Uterus (tissue), 2 donors: ENCODE measurements around the gene PARP14.

Experiments
- POLR2A ChIP-seq, 2 donors: fragments of 450-650 bp; IDR thresholded peaks; one replicate each; pipeline ENCODE4 v1.6.1; 2016; ENCODE audit warnings: antibody characterized with exemption in 2 of 2, mild to moderate bottlenecking in 1 of 2, moderate library complexity in 1 of 2
- TF ChIP-seq, protein P1 (sequence below), 4 experiments: fragments of 200-600 bp in 2 of 4; fragments of 450-650 bp in 2 of 4; sonication (generic) in 2 of 4; IDR thresholded peaks; one replicate each; pipeline ENCODE4 v1.5.1; 2016 to 2019; ENCODE audit warnings: antibody characterized with exemption in 4 of 4, mild to moderate bottlenecking in 2 of 4, moderate library complexity in 1 of 4

DNA sequence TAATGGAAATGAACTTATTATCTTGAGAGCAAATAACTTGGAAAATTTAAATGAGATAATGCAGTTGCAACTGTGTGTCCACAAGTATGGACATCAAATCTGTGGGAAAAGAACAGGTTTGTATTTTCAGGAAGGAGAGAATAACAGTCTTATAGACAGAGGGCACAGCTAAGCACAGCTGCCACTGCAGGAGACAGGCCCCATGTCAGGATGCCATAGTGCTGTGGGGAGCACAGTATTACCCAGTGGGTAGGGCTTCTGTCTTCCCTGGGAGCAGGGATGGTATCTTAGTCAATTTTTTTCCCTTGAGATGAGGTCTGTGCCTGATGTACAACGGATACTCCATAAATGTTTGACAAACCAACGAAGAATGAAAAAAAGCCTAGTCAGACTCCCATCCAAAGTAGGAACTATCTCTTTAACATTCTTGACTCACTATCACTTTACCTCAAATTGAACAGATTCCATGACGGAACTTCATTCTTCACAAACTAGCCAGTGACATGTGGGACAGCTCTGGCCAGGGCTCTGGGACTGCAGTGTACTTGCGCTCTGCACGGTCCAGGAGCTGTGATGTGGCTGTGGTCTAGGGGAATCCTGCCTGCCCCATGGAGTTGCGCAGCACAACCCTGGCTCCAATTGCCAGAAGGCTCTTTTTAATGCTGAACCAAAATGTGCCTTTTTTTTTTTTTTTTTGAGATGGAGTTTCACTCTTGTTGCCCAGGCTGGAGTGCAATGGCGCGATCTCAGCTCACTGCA lies 48.3 kb downstream of the PARP14 start:
- TF ChIP-seq, protein P1, sequence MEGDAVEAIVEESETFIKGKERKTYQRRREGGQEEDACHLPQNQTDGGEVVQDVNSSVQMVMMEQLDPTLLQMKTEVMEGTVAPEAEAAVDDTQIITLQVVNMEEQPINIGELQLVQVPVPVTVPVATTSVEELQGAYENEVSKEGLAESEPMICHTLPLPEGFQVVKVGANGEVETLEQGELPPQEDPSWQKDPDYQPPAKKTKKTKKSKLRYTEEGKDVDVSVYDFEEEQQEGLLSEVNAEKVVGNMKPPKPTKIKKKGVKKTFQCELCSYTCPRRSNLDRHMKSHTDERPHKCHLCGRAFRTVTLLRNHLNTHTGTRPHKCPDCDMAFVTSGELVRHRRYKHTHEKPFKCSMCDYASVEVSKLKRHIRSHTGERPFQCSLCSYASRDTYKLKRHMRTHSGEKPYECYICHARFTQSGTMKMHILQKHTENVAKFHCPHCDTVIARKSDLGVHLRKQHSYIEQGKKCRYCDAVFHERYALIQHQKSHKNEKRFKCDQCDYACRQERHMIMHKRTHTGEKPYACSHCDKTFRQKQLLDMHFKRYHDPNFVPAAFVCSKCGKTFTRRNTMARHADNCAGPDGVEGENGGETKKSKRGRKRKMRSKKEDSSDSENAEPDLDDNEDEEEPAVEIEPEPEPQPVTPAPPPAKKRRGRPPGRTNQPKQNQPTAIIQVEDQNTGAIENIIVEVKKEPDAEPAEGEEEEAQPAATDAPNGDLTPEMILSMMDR (IDR thresholded peaks at IDR 0.05), result no peak
- TF ChIP-seq POLR2A (IDR thresholded peaks at IDR 0.05), result no peak
